HG03378 (cell line): ENCODE results near the gene RPS27L.
"Not testable (repeated sequence)": the region's sequence is repeated elsewhere in the genome, so short reads cannot be mapped to it uniquely, and the experiment has no call there.

Experiments used
- ATAC-seq: cut with Tn5 transposase; IDR thresholded peaks from one replicate; pipeline ENCODE4 v1.9.1; 2021; ENCODE audit warnings: mild to moderate bottlenecking, moderate library complexity; ENCODE audit not compliant: unreplicated experiment

The RPS27L gene

DNA sequence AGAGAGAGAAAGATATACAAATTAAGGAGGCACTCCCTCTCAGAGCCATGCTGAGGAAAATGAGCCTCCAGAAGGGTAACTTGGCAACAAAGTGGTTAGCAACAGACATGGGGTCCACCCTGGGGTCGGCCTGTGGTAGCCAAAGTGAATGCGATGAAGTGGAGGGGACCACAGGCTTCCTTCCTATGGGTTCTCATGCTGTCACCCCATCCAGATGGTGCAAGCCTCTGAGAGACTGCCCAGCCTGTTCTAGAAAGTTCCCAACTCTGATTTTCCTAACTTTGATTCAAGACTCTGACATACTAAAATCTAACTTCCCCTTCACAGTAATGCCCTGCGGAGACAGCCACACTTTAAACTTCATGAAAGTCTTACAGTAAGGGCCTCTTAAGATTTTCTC lies 53.9 kb downstream of the RPS27L start:
- ATAC-seq, result no peak

DNA sequence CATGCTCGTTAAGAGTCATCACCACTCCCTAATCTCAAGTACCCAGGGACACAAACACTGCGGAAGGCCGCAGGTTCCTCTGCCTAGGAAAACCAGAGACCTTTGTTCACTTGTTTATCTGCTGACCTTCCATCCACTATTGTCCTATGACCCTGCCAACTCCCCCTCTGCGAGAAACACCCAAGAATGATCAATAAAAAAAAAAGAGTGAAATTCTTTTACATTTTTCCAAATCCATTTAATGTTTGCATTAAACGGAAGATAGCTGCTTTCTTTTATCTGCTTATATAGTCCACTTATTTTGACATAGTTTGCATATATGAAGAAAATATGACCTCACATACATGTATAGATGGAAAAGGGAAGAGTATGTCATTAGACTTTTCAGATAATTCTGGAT lies 57.7 kb downstream of the RPS27L start:
- not testable (repeated sequence) for ATAC-seq

DNA sequence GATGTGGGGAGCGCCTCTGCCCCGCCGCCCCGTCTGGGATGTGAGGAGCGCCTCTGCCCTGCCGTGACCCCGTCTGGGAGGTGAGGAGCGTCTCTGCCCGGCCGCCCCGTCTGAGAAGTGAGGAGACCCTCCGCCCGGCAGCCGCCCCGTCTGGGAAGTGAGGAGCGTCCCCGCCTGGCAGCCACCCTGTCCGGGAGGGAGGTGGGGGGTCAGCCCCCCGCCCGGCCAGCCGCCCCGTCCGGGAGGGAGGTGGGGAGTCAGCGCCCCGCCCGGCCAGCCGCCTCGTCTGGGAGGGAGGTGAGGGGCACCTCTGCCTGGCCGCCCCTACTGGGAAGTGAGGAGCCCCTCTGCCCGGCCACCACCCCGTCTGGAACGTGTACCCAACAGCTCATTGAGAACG lies 58.4 kb downstream of the RPS27L start:
- not testable (repeated sequence) for ATAC-seq
